GM12892 (cell line): ENCODE measurements around the gene GRK1.

ENCODE experiments used
- POLR2A ChIP-seq: IDR thresholded peaks from 2 replicates; pipeline ENCODE4 v1.6.1; 2011; ENCODE audit warnings: low read depth, low read length, control low read depth
- POLR2AphosphoS5 ChIP-seq: IDR thresholded peaks from 2 replicates; pipeline ENCODE4 v1.6.1; 2011; ENCODE audit warnings: low read depth, low read length, control low read depth

GRCh38 chr13:113746671-113747070 is 79.7 kb downstream of the GRK1 start:
- TF ChIP-seq POLR2A (no peak), POLR2AphosphoS5 (no peak)
